Measurements from ENCODE around the gene PTBP3. TPM values are rescaled to one million over a fixed set of nuclear protein-coding genes. Genes with fewer than 3 reads are reported as not detected.
A peak's percentile ranks its signal among the peaks of the same experiment; 100 is the strongest.
"Not testable (repeated sequence)": the region's sequence is repeated elsewhere in the genome, so short reads cannot be mapped to it uniquely, and the experiment has no call there.

The PTBP3 gene
- total RNA-seq, 1 donor from 2014 or later = 38.0 TPM

DNA sequence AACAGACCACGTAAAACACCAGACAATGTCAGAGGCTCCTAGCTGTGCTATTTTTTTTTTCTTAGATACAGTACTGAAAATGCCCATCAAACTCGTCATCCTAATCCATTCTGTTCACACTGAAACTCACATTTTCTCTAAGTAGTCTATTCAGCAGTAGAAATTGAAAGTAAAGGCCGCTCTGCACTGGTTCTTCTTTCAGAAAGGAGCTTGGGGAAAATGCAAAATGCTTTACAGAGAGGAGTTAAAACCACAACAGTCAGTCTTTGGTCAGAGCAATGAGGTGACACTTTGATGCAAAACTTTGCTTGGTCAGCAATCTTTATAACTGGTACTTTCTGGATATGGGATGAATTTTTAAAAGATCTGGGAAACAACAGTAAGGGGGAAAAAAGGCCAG is 114.5 kb downstream of the PTBP3 start:
- no peak for DNase-seq (ENCODE audit: low read depth)

DNA sequence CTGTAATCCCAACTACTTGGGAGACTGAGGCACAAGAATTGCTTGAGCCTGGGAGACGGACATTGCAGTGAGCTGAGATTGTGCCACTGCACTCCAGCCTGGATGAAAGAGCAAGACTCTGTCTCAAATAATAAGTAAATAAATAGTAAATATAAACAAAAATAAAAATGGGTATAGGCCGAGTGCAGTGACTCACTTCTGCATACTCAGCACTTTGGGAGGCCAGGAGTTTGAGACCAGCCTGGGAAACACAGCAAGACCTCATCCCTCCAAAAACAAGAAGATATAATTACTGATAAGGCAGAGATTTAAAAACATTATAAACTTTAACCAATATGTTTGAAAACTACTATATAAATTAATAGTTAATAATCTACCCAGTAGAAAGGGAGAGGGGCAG is 120.5 kb downstream of the PTBP3 start:
- DNase-seq (ENCODE audit: low read depth) = no peak

DNA sequence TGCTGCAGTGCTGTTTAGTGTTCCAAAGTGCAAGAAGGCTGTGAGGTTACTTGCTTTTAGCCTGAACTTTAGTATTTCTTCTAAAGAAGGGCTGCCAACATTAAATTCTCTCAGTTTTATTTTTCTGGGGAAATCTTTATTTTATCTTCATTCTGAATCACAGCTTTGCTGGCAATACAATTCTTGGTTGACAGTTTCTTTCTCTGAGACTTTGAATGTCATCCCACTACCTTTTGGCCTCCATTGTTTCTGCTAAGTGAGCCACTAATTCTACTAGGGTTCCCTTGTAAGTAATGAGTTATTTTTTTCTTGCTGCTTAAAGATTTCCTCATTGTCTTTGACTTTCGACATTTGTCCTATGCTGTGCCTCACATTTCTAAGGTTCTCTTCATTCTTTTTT is 126.0 kb downstream of the PTBP3 start:
- no peak for DNase-seq (ENCODE audit: low read depth)

DNA sequence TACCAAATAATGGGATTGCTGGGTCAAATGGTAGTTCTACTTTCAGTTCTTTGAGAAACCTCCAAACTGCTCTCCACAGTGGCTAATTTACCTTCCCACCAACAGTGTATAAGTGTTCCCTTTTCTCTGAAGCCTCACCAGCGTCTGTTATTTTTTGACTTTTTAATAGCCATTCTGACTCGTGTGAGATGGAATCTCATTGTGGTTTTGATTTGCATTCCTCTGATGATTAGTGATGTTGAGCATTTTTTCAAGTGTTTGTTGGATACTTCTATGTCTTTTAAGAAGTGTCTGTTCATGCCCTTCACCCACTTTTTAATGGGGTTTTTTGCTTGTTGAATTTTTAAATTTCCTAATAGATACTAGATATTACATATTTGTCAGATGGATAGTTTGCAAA is 129.9 kb downstream of the PTBP3 start:
- DNase-seq (ENCODE audit: low read depth) = peak; percentile 67

DNA sequence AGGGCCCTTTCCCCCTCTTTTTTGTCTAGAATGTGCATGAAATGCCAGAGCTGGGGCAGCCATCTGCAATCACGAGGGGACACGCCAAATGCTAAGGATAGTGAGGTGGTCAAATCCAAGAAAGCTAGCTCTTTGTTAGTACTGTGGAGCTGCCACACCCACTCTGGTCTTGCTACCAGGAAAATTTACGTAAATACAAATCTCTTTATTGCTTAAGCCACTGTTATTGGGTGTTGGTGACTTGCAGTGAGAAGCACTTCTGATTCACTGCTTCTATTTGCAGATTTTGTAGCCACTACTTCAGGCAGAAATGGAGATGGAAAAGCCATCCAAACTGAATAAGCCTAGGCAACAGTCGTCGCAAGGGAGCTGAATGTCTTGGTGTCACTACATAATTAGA is 132.7 kb downstream of the PTBP3 start:
- no peak for DNase-seq (ENCODE audit: low read depth)

GRCh38 chr9:112198646-112199045 is 134.8 kb downstream of the PTBP3 start:
- no peak for DNase-seq (ENCODE audit: low read depth)

GRCh38 chr9:112194969-112195431 is 138.4 kb downstream of the PTBP3 start:
- peak; percentile 61 for DNase-seq (ENCODE audit: low read depth)

DNA sequence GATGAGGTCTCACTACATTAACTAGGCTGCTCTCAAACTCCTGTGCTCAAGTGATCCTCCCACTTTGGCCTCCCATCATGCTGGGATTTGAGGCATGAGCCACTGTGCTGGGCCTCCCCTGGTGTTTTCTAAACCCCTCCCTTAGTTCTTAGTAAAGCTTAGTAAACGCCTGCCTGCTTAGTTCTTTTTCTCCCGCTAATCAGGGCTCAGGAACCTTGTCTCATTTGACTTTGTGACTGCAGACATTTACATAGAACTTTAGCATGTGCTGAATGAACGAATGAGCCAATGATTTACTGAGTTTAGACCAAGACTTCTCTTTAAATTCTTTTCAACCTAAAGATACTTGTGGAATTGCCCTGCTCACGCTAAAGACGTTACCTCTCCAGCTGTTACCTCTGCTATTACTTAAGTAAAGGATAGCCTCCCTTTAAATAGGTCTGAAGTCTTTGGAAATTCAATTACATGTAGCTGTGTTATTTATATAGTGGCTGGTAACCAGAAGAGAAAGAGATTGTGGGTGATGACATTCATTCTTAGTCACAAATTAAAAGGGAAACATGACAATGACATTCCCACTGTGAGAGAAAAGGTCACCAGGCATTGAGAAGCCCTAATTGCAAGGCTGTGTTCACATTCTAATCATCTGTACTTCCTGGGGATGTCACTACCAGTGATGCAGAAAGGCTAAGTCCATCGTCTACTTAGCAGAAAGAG is 139.7 kb downstream of the PTBP3 start:
- DNase-seq (ENCODE audit: low read depth) = peak; percentile 74

- not testable (repeated sequence) for DNase-seq (ENCODE audit: low read depth)
Observed at GRCh38 chr9:112190320-112190719, 143.1 kb downstream of the PTBP3 start.

DNA sequence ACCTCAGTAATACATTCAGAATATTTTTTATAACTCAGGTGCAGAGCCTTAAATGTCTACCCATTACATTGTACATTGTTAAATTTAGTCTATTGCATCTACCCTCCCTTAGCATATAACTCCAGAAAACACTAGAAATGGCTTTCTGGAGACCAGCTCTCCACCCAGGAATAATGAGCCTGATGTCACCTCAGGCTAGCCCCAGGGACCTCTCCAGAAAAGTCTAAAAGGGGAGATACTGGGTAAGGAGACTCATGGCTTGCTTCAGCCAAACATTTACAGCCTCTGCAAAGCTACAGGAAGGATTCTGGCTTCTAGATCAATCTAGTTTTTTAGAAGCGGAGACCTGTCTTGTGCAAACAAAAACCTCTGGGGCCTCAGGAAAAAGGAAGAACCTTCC is 144.5 kb downstream of the PTBP3 start:
- DNase-seq (ENCODE audit: low read depth) = no peak

DNA sequence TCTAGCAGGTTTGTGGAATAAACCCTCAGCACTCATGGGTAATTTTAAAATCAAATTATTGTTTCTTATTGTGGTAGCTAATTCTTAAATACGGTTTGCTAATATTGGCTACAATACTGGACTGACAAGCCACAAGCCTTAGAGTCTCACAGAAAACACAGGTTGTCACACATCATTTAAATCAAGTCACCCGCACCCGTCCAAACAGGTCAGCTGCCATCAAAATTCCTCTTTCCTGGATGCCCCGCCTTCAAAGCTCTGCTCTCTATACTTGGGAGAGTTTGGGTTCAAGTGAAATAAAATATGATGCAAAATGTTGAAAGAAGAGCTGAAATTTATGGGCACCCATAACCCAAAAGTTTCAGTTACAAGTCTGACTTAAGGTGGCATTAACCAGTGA is 146.0 kb downstream of the PTBP3 start:
- no peak for DNase-seq (ENCODE audit: low read depth)

DNA sequence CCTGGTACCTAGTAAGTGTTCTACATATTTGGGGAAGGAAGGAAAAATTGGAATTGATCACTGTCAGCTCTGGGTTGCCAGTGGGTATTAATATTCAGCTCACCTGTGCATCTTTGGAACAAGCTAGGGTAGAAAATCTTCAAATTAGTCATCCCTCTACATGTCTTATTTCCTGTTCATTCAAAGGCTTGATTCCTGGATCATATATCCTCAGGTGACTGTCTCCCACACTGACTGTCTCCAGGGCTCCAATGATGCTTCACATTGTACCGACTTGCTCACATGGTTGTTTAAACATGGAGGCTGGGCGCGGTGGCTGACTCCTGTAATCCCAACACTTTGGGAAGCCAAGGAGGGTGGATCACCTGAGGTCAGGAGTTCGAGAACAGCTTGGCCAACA is 146.7 kb downstream of the PTBP3 start:
- DNase-seq (ENCODE audit: low read depth) = no peak

DNA sequence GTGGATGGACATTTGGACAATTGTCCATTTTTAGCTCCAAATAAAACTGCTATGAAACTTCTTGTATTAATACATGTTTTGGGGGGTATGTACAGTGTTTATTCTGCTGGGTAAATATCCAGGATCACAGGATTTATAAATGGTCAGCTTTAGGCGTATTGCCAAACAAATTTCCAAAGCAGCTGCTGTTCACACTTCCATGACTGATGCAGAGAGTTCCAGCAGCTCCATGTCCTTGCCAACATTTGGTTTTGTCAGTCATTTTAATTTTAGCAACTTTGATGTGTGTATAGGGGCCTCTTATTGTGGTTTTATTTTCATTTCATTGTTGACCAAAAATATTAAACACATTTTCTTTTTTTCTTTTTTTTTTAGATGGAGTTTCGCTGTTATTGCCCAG is 148.5 kb downstream of the PTBP3 start:
- DNase-seq (ENCODE audit: low read depth) = peak; percentile 88

DNA sequence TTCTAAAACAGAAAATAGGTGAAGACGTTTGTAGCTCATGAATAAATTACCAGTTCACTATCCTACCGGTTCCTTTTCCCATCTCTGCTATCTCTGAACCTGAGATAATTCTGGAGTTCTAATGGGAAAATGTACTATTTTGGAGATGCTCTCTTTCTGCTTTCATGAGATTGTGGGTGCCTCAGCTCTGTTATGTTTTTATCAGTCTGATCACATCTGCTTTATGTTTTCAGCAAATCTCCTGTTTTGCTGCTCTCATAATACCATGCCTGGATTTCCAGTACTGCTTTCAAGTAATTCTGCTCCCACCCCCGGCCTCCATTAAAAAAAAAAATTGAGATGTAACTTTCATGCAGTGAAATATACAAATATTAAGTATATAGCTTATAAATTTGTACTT is 149.2 kb downstream of the PTBP3 start:
- no peak for DNase-seq (ENCODE audit: low read depth)

DNA sequence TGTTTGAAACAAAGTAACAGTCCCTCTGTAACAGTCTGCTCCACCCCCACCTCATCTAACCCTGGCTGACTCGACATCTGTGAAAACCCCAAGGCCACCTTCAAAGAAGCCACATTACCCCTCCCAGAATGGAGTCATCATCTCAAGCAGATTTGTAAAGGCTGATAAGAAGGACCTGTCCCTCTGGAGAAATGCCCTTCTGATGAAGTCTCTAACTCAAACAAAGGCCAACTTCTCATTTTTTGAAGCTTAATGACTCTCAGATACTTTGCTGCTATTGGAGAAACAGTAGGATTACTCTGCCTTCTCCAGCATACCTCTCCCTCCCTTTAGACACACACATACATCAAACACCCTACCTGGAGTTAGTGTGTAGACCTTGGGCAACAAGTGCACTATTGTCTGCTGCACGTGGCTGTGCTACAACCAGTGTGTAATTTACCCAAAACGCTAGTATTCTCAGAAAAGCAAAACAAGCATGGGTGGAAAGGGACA is 153.0 kb downstream of the PTBP3 start:
- DNase-seq (ENCODE audit: low read depth) = peak; percentile 60

- peak; percentile 64 for DNase-seq (ENCODE audit: low read depth)
Observed at GRCh38 chr9:112179816-112180215, 153.6 kb downstream of the PTBP3 start.

DNA sequence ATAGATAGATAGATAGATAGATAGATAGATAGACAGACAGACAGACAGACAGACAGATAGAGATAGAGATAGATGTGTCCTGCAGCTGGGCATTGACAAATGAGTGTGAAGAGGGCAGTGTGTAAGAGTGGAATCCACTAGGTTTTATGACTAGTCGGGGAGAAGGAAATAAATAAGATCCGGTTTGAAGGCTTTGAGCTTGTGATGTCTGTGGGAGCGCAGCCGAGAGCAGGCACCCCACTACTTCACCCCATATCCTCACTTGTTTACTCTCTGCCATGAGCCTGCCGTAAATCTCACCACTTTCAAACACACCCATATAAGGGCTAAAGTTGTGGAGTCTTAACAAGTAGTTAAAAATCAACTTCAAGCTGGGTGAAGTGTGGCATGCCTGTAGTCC is 156.9 kb downstream of the PTBP3 start:
- no peak for DNase-seq (ENCODE audit: low read depth)

DNA sequence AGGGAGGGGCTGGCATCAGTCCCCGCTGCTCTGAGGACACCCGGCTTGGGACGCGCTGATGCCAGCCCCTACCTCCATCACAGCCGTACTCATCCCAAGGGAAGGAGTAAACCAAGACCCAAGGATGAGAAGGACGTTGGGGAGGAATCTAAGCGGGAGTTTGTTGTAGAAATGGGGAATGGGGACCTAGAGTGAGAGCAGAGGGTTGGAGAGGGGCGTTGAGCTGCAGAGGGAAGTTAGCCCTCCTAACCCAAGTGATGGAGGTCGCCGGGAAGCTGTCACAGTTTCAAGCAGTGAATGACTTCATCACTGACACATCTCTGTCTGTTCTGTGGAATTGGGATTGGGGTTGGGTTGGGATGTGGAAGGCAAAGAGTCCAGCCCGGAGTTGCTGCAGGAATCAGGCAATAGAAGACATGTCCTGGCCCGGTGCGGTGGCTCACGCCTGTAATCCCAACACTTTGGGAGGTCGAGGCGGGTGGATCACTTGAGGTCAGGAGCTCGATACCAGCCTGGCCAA is 157.6 kb downstream of the PTBP3 start:
- peak; percentile 22 for DNase-seq (ENCODE audit: low read depth)

DNA sequence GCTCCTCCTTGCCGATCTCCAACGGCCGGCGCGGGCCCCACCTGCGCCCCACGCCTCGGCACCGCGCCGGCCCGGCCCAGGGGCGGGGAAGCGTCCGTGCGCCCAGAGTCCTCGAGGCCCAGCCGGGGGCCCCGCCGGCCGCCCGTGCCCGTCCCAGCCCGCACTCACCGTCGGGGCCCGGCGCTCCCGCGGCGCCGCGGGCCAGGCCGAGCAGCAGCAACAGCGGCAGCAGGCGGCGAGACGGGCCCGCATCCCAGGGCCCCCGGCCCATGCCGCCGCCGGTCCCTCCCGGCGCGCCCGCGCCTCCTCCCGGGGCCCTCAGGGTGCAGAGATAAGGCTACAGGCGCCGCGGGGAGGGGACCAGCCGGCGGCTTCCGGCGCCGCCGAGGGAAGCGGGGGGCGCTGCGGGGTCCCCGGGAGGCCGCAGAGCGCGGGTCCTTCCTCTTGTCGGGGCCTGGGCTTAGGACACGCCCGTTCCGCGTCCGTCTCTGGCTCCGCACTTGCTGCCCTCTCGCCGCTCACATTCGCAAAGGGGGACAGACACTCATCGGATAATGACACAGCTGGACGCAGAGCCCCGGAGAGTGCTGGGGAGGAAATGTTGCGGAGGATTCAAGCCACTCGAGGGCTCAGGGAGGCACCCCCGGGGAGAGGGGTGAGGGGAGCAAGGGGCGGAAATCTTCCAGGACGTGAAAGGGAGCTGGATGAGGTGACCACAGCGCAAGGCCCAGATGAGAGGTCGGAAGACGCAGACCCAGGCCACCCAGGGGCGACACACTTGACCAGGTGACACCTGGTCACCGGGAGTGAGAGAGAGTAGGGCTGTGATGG is 158.2 kb downstream of the PTBP3 start, which contains the start of gene SUSD1:
SUSD1 (minus strand) TSS at position 333 of the 831 bp plus-strand sequence; CDS start at position 271, 62 bp downstream.
- DNase-seq (ENCODE audit: low read depth) = peak; percentile 20

DNA sequence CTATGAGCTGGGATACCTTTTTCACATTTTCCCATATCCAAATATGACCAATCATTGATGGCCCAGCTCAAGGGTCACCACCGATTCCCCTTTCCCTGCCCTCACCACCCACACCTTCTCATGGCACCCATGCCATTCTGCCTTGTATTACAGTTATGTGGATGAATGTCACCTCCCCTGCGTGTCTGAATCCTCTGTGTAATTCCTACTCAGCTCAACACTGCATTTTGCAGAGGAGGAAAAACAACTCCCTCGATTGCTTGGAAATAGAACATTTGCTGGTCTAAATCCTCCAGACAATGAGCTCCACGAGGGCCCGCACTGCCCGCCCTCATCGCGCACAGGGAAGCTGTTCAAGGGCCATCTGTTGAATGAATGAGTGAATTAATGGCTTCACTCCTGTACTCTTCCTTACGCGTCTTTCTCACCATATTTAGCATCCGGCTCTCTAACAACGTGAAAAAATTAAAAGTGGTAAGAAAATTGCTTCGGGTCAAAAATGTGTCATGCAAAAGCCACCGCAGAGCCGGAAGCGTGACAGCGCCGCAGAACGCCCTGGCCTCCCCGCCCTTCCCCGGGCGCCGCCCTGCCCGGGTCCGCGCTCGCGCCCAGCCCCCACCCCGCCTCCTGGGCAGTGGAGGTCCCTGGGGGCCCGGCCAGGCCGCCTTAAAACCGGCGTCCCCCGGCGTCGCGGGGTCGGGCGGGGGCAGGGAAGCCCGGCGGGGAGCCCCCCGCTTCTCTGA is 159.0 kb downstream of the PTBP3 start:
- peak; percentile 53 for DNase-seq (ENCODE audit: low read depth)

DNA sequence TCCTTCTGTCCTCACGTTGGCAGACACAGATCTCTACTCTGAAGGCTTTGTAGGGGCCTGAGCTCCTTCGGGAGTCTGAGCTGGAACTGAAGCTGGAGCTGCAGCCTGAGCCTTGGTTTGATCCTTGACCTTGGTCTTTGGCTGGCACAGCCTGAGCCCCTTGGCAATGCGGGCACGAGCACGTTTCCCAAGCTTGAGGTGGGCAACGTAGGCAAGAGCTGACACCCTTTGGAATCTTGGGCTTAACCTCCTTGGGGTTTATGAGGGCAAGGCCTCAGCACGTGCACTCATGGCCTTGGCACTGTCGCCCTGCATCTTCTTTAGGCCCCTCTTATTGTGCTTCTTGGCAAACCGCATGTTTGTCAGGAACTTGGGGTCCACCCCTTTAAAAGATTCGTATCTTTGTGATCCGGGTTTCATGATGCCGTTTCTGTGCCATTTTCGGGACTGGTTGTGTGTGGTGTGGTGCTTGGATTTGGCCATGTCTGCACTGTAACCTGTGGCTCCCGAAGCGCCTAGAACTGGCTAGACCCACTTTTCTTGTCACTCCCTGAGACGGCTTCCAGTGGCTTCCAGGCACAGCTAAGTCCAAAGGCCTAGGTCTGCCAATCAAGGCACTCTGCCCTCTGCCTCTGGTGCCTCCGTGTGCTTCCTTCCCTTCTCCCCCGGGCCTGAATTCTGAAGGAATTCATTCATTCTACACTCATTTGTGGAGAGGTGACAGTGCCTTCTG is 159.8 kb downstream of the PTBP3 start:
- DNase-seq (ENCODE audit: low read depth) = no peak

Data from myocyte (in vitro differentiated cells).